ENCODE measurements around the gene KY. TPM values are rescaled to one million over a fixed set of nuclear protein-coding genes. Genes with fewer than 3 reads are reported as not detected.
A peak's percentile ranks its signal among the peaks of the same experiment; 100 is the strongest.

Gene KY
- polyA plus RNA-seq, 1 donor from 2014 or later: 1.7 TPM

- no peak overlapping the region for H3K4me2 ChIP-seq (ENCODE audit: low read length)
Measured at GRCh38 chr3:134642445-134643149, 8.2 kb downstream of the KY start.

GRCh38 chr3:134641671-134642300 lies 9.0 kb downstream of the KY start:
- Histone ChIP-seq H3K9me2 (ENCODE audit: insufficient read depth, low read length) (no peaks in the 10 kb centered on the region), H3K36me3 (ENCODE audit: insufficient read depth, low read length) (no peaks in the 10 kb centered on the region), H3K27ac (ENCODE audit: low read length) (peak overlapping the region; percentile 5)

More at GRCh38 chr3:134642445-134643149, 8.2 kb downstream of the KY start:
- Histone ChIP-seq H3K36me3 (ENCODE audit: insufficient read depth, low read length) (no peaks in the 10 kb centered on the region), H2AFZ (ENCODE audit: low read depth, low read length) (no peak overlapping the region), H3K27me3 (ENCODE audit: insufficient read depth, low read depth, low read length) (no peaks in the 10 kb centered on the region), H3K9ac (ENCODE audit: low read length) (no peak overlapping the region), H3K9me2 (ENCODE audit: insufficient read depth, low read length) (no peaks in the 10 kb centered on the region), H3K9me3 (ENCODE audit: low read length) (no peaks in the 10 kb centered on the region), H3K4me3 (ENCODE audit: low read length) (peak overlapping the region; percentile 12), H3F3A (ENCODE audit: insufficient read depth, low read length, poor library complexity, severe bottlenecking) (no peaks in the 10 kb centered on the region), H4K20me1 (ENCODE audit: insufficient read depth) (no peaks in the 10 kb centered on the region), H3K27ac (ENCODE audit: low read length) (peak overlapping the region; percentile 37), H3K79me2 (replicated peaks; ENCODE audit: insufficient read depth, low read length) (no peaks in the 10 kb centered on the region)
- TF ChIP-seq EP300 (conservative IDR thresholded peaks at IDR 0.05; ENCODE audit: poor library complexity, severe bottlenecking): peak; percentile 86
- peak; percentile 68 for TF ChIP-seq POLR2AphosphoS5 (IDR thresholded peaks at IDR 0.05)
- no peak for TF ChIP-seq SMC3 (conservative IDR thresholded peaks at IDR 0.05; ENCODE audit: poor library complexity)
- TF ChIP-seq MXI1 (conservative IDR thresholded peaks at IDR 0.05; ENCODE audit: poor library complexity, severe bottlenecking): no peak
- TF ChIP-seq TAF1 (IDR thresholded peaks at IDR 0.05; ENCODE audit: low read depth): no peak
- peak; percentile 13 for TF ChIP-seq RAD21 (conservative IDR thresholded peaks at IDR 0.05)

GRCh38 chr3:134640872-134641470 lies 9.9 kb downstream of the KY start:
- no peaks in the 10 kb centered on the region for H4K20me1 ChIP-seq (ENCODE audit: insufficient read depth)

More at GRCh38 chr3:134641671-134642300, 9.0 kb downstream of the KY start:
- H3K9me3 ChIP-seq (ENCODE audit: low read length): no peaks in the 10 kb centered on the region
- H3F3A ChIP-seq (ENCODE audit: insufficient read depth, low read length, poor library complexity, severe bottlenecking): no peaks in the 10 kb centered on the region
- no peak overlapping the region for H3K4me3 ChIP-seq (ENCODE audit: low read length)
- no peak overlapping the region for H3K9ac ChIP-seq (ENCODE audit: low read length)
- H3K79me2 ChIP-seq (replicated peaks; ENCODE audit: insufficient read depth, low read length): no peaks in the 10 kb centered on the region
- H2AFZ ChIP-seq (ENCODE audit: low read depth, low read length): peak overlapping the region; percentile 10
- TF ChIP-seq SMC3 (conservative IDR thresholded peaks at IDR 0.05; ENCODE audit: poor library complexity) (no peak), EP300 (conservative IDR thresholded peaks at IDR 0.05; ENCODE audit: poor library complexity, severe bottlenecking) (no peak)
- no peaks in the 10 kb centered on the region for H3K27me3 ChIP-seq (ENCODE audit: insufficient read depth, low read depth, low read length)
- H4K20me1 ChIP-seq (ENCODE audit: insufficient read depth): no peaks in the 10 kb centered on the region
- no peak overlapping the region for H3K4me2 ChIP-seq (ENCODE audit: low read length)

More at GRCh38 chr3:134640872-134641470, 9.9 kb downstream of the KY start:
- Histone ChIP-seq H3K9me2 (ENCODE audit: insufficient read depth, low read length) (no peaks in the 10 kb centered on the region), H3K27me3 (ENCODE audit: insufficient read depth, low read depth, low read length) (no peaks in the 10 kb centered on the region), H3K36me3 (ENCODE audit: insufficient read depth, low read length) (no peaks in the 10 kb centered on the region), H3K9ac (ENCODE audit: low read length) (no peak overlapping the region), H3K27ac (ENCODE audit: low read length) (no peak overlapping the region), H3K4me3 (ENCODE audit: low read length) (no peak overlapping the region), H3K79me2 (replicated peaks; ENCODE audit: insufficient read depth, low read length) (no peaks in the 10 kb centered on the region), H3K9me3 (ENCODE audit: low read length) (no peaks in the 10 kb centered on the region), H2AFZ (ENCODE audit: low read depth, low read length) (no peak overlapping the region), H3K4me2 (ENCODE audit: low read length) (no peak overlapping the region), H3F3A (ENCODE audit: insufficient read depth, low read length, poor library complexity, severe bottlenecking) (no peaks in the 10 kb centered on the region)
- TF ChIP-seq MXI1 (conservative IDR thresholded peaks at IDR 0.05; ENCODE audit: poor library complexity, severe bottlenecking): no peak
- TF ChIP-seq RAD21 (conservative IDR thresholded peaks at IDR 0.05): peak; percentile 38
- TF ChIP-seq REST (IDR thresholded peaks at IDR 0.05; ENCODE audit: borderline replicate concordance): no peak
- no peak for TF ChIP-seq TAF1 (IDR thresholded peaks at IDR 0.05; ENCODE audit: low read depth)
- TF ChIP-seq EZH2 (IDR thresholded peaks at IDR 0.05; ENCODE audit: borderline replicate concordance, insufficient read depth, low read length, poor library complexity, severe bottlenecking): no peak
- TF ChIP-seq CTCF (IDR thresholded peaks at IDR 0.05; ENCODE audit: poor library complexity, severe bottlenecking): peak; percentile 62
- TF ChIP-seq SMC3 (conservative IDR thresholded peaks at IDR 0.05; ENCODE audit: poor library complexity): peak; percentile 61
- TF ChIP-seq EP300 (conservative IDR thresholded peaks at IDR 0.05; ENCODE audit: poor library complexity, severe bottlenecking): no peak
- no peak for TF ChIP-seq POLR2AphosphoS5 (IDR thresholded peaks at IDR 0.05)
